PC-3 (cell line): ENCODE results near the gene KLHL7. TPM values are rescaled to one million over a fixed set of nuclear protein-coding genes. Genes with fewer than 3 reads are reported as not detected.

ENCODE experiments used
- ATAC-seq: fragments of 200-7000 bp; cut with Tn5 transposase; 2 replicates; pipeline ENCODE4 v1.9.1; 2020; ENCODE audit warnings: mild to moderate bottlenecking, moderate library complexity
- BruUV-seq: library from RNA; stranded (reverse); fragments of 400-500 nt; replicated peaks from 2 replicates; lab custom pipeline; 2021; lab: Mats Ljungman, UMichigan
- CTCF ChIA-PET: fragments of 300-600 bp; sonication (Branson Sonifier 250); formaldehyde crosslinking; loops from one replicate; lab custom pipeline; 2022; ENCODE audit warnings: antibody characterized with exemption; lab: Charles Lee
- POLR2A ChIA-PET: fragments of 300-600 bp; sonication (Branson Sonifier 250); formaldehyde crosslinking; loops from one replicate; lab custom pipeline; 2022; ENCODE audit warnings: antibody characterized with exemption; ENCODE audit not compliant: unreplicated experiment; lab: Charles Lee
- DNase-seq: peaks from one replicate; pipeline ENCODE4 v3.0.0-alpha.2; 2015
- H2AFZ ChIP-seq: fragments of 300-600 bp; sonication (generic); 2 replicates; pipeline ENCODE4 v1.6.0; 2016; ENCODE audit warnings: antibody characterized with exemption, low read length
- H3F3A ChIP-seq: fragments of 300-600 bp; sonication (generic); one replicate; pipeline ENCODE4 v1.6.0; 2017; ENCODE audit warnings: antibody characterized with exemption, low read length, control low read depth, mild to moderate bottlenecking; ENCODE audit not compliant: unreplicated experiment
- H3K27ac ChIP-seq: fragments of 300-600 bp; sonication (generic); 2 replicates; pipeline ENCODE4 v1.5.1; 2016; ENCODE audit warnings: mild to moderate bottlenecking, low read length
- H3K27me3 ChIP-seq: fragments of 300-600 bp; sonication (generic); 2 replicates; pipeline ENCODE4 v1.6.1; 2016; ENCODE audit warnings: low read length, mixed read lengths
- H3K36me3 ChIP-seq: fragments of 300-600 bp; sonication (generic); 2 replicates; pipeline ENCODE4 v1.6.1; 2016; ENCODE audit warnings: low read depth, mixed run types, low read length, mixed read lengths
- H3K4me1 ChIP-seq: fragments of 300-600 bp; sonication (generic); 2 replicates; pipeline ENCODE4 v1.5.1; 2016; ENCODE audit warnings: low read length; ENCODE audit not compliant: insufficient read depth
- H3K4me2 ChIP-seq: fragments of 300-600 bp; sonication (generic); 2 replicates; pipeline ENCODE4 v1.6.0; 2016; ENCODE audit warnings: low read length
- H3K4me3 ChIP-seq: fragments of 300-600 bp; sonication (generic); 2 replicates; pipeline ENCODE4 v1.5.1; 2016; ENCODE audit warnings: mild to moderate bottlenecking, low read length, mixed read lengths
- H3K79me2 ChIP-seq: fragments of 300-600 bp; sonication (generic); 2 replicates; pipeline ENCODE4 v1.6.1; 2017; ENCODE audit warnings: low read length, mixed read lengths
- H3K9ac ChIP-seq: fragments of 300-600 bp; sonication (generic); 2 replicates; pipeline ENCODE4 v1.6.0; 2016; ENCODE audit warnings: mild to moderate bottlenecking, low read length
- H3K9me2 ChIP-seq: fragments of 300-600 bp; sonication (generic); replicated peaks from 2 replicates; pipeline ENCODE4 v1.6.1; 2016; ENCODE audit warnings: mixed run types, low read length, mixed read lengths
- H3K9me3 ChIP-seq: fragments of 300-600 bp; sonication (generic); 2 replicates; pipeline ENCODE4 v1.6.1; 2016; ENCODE audit warnings: low read length, mixed read lengths
- H4K20me1 ChIP-seq: fragments of 300-600 bp; sonication (generic); 2 replicates; pipeline ENCODE4 v1.6.1; 2016; ENCODE audit warnings: low read length, mixed read lengths
- CTCF ChIP-seq: fragments of 300-600 bp; sonication (generic); conservative IDR thresholded peaks from 2 replicates; pipeline ENCODE4 v1.5.1; 2017; ENCODE audit warnings: antibody characterized with exemption, low read depth, mild to moderate bottlenecking, low read length
- EZH2 ChIP-seq: fragments of 300-600 bp; sonication (generic); IDR thresholded peaks from one replicate; pipeline ENCODE4 v1.6.1; 2017; ENCODE audit warnings: antibody characterized with exemption, mild to moderate bottlenecking, low read length; ENCODE audit not compliant: unreplicated experiment
- EZH2phosphoT487 ChIP-seq: fragments of 300-600 bp; sonication (generic); IDR thresholded peaks from 2 replicates; pipeline ENCODE4 v1.6.1; 2018; ENCODE audit warnings: mild to moderate bottlenecking, antibody characterized with exemption, low read length, borderline replicate concordance
- intact Hi-C: fragments of 100-400 bp; cut with micrococcal nuclease; formaldehyde crosslinking; loops from 2 replicates; pipeline ENCODE4 v1.9.0; 2023
- total RNA-seq: library from RNA; depleted of rRNA; stranded (reverse); fragments of >200 nt; gene quantifications from 2 replicates; pipeline ENCODE4 v1.2.3, GENCODE V29; 2014

The KLHL7 gene
- total RNA-seq, 1 experiment from 2014 or later, result 31.1 TPM

GRCh38 chr7:23120106-23120505, 14.5 kb downstream of the KLHL7 start:
- ATAC-seq (no peak), DNase-seq (no peak)
- Histone ChIP-seq H3K9ac (no peak overlapping the region), H3K79me2 (no peaks in the 10 kb centered on the region; the same call in 1 of the 2 replicates), H2AFZ (no peak overlapping the region), H3K27me3 (no peaks in the 10 kb centered on the region), H3K27ac (no peak overlapping the region), H3K4me2 (no peak overlapping the region), H3K4me1 (no peaks in the 10 kb centered on the region), H3K9me3 (no peaks in the 10 kb centered on the region), H3K36me3 (no peaks in the 10 kb centered on the region), H3K9me2 (no peaks in the 10 kb centered on the region), H3F3A (no peaks in the 10 kb centered on the region), H4K20me1 (no peaks in the 10 kb centered on the region), H3K4me3 (no peak overlapping the region)
- CTCF ChIA-PET, result no interaction called here
- no TSS peak for BruUV-seq
- POLR2A ChIA-PET, result no interaction called here
- no peak for TF ChIP-seq CTCF
- TF ChIP-seq EZH2, result no peak
- TF ChIP-seq EZH2phosphoT487, result no peak
- intact Hi-C loops, result no loop called here

GRCh38 chr7:23121165-23121564, 15.6 kb downstream of the KLHL7 start:
- Histone ChIP-seq H3K27ac (no peak overlapping the region), H2AFZ (no peak overlapping the region), H3K9me2 (no peaks in the 10 kb centered on the region), H3K79me2 (no peaks in the 10 kb centered on the region; the same call in 1 of the 2 replicates), H3K4me1 (no peaks in the 10 kb centered on the region), H3K9ac (no peak overlapping the region), H3K36me3 (no peaks in the 10 kb centered on the region), H3F3A (no peaks in the 10 kb centered on the region), H3K9me3 (no peaks in the 10 kb centered on the region), H4K20me1 (no peaks in the 10 kb centered on the region), H3K4me2 (no peak overlapping the region), H3K27me3 (no peaks in the 10 kb centered on the region), H3K4me3 (no peak overlapping the region)
- DNase-seq (no peak), ATAC-seq (no peak)
- intact Hi-C loops, result no loop called here
- ChIA-PET CTCF (no interaction called here), POLR2A (no interaction called here)
- no TSS peak for BruUV-seq
- no peak for TF ChIP-seq EZH2phosphoT487
- TF ChIP-seq CTCF, result no peak
- no peak for TF ChIP-seq EZH2

- DNase-seq (no peak), ATAC-seq (no peak)
- intact Hi-C loops, result no loop called here
- no peak overlapping the region for H3K27ac ChIP-seq
- H3K27me3 ChIP-seq, result no peaks in the 10 kb centered on the region
- no peaks in the 10 kb centered on the region for H4K20me1 ChIP-seq
- H3K79me2 ChIP-seq, result no peaks in the 10 kb centered on the region
- CTCF ChIA-PET, result interaction anchor here (0.6 kb wide), 1 partner anchor 150 kb away, joined by 5 read pairs; no protein-coding TSS in a partner anchor
- H3K4me2 ChIP-seq, result no peak overlapping the region
- H2AFZ ChIP-seq, result no peak overlapping the region
- H3K4me1 ChIP-seq, result no peaks in the 10 kb centered on the region
- TF ChIP-seq CTCF (no peak), EZH2 (no peak), EZH2phosphoT487 (no peak)
- BruUV-seq, result no TSS peak
- H3K36me3 ChIP-seq, result no peaks in the 10 kb centered on the region
- POLR2A ChIA-PET, result no interaction called here
- no peak overlapping the region for H3K4me3 ChIP-seq
- H3K9me2 ChIP-seq, result no peaks in the 10 kb centered on the region
- H3K9me3 ChIP-seq, result no peaks in the 10 kb centered on the region
- H3F3A ChIP-seq, result no peaks in the 10 kb centered on the region
- no peak overlapping the region for H3K9ac ChIP-seq
Measured at GRCh38 chr7:23123007-23123406, 17.4 kb downstream of the KLHL7 start.
